Hepatocyte (in vitro differentiated cells): ENCODE measurements around the gene FGF23. TPM values are rescaled to one million over a fixed set of nuclear protein-coding genes. Genes with fewer than 3 reads are reported as not detected.

Source experiments
- DNase-seq: peaks from one replicate; pipeline ENCODE4 v3.0.0-alpha.2; 2016; ENCODE audit warnings: low spot score
- H2AFZ ChIP-seq: fragments of 200-600 bp; sonication (generic); 2 replicates; pipeline ENCODE4 v1.6.0; 2016; ENCODE audit warnings: antibody characterized with exemption, mild to moderate bottlenecking
- H3K27ac ChIP-seq: fragments of 200-600 bp; sonication (generic); 2 replicates; pipeline ENCODE4 v1.5.1; 2016; ENCODE audit warnings: mild to moderate bottlenecking
- H3K27me3 ChIP-seq: fragments of 200-600 bp; sonication (generic); 2 replicates; pipeline ENCODE4 v1.6.1; 2016
- H3K36me3 ChIP-seq: fragments of 200-600 bp; sonication (generic); replicated peaks from 2 replicates; pipeline ENCODE4 v1.5.1; 2016; ENCODE audit warnings: low read depth; ENCODE audit not compliant: insufficient read depth
- H3K4me1 ChIP-seq: fragments of 200-600 bp; sonication (generic); 2 replicates; pipeline ENCODE4 v1.5.1; 2016; ENCODE audit warnings: mild to moderate bottlenecking, moderate library complexity; ENCODE audit not compliant: insufficient read depth
- H3K4me2 ChIP-seq: fragments of 200-600 bp; sonication (generic); 2 replicates; pipeline ENCODE4 v1.6.0; 2016
- H3K4me3 ChIP-seq: fragments of 200-600 bp; sonication (generic); 2 replicates; pipeline ENCODE4 v1.5.1; 2016; ENCODE audit warnings: mild to moderate bottlenecking
- H3K79me2 ChIP-seq: fragments of 200-600 bp; sonication (generic); 2 replicates; pipeline ENCODE4 v1.6.0; 2017; ENCODE audit warnings: mild to moderate bottlenecking
- H3K9me2 ChIP-seq: fragments of 200-600 bp; sonication (generic); replicated peaks from 2 replicates; pipeline ENCODE4 v1.6.0; 2017; ENCODE audit warnings: mild to moderate bottlenecking; ENCODE audit not compliant: insufficient read depth
- H3K9me3 ChIP-seq: fragments of 200-600 bp; sonication (generic); 2 replicates; pipeline ENCODE4 v1.5.1; 2016; ENCODE audit warnings: low read depth, mild to moderate bottlenecking
- H4K20me1 ChIP-seq: fragments of 200-600 bp; sonication (generic); 2 replicates; pipeline ENCODE4 v1.6.0; 2016; ENCODE audit warnings: mild to moderate bottlenecking; ENCODE audit not compliant: insufficient read depth, poor library complexity, severe bottlenecking
- EZH2 ChIP-seq: fragments of 200-600 bp; sonication (generic); IDR thresholded peaks from 2 replicates; pipeline ENCODE4 v1.6.1; 2016; ENCODE audit warnings: antibody characterized with exemption, mild to moderate bottlenecking, borderline replicate concordance
- EZH2phosphoT487 ChIP-seq: fragments of 200-600 bp; sonication (generic); IDR thresholded peaks from one replicate; pipeline ENCODE4 v1.6.1; 2018; ENCODE audit warnings: antibody characterized with exemption, mild to moderate bottlenecking, low read depth, moderate library complexity; ENCODE audit not compliant: unreplicated experiment, severe bottlenecking
- WGBS: methylation state at CpG from one replicate; pipeline ENCODE4 v1.1.6; 2016; ENCODE audit warnings: low lambda C conversion rate; ENCODE audit errors: missing lambda C conversion rate; 5-methylcytosine and 5-hydroxymethylcytosine counted together
- polyA plus RNA-seq: library from polyadenylated mRNA; unstranded; fragments of >200 nt; fragmentation: Nextera tagmentation; extraction: Ambion mirVana; gene quantifications from 2 replicates; pipeline ENCODE4 v1.2.1, GENCODE V29; 2016
- total RNA-seq: library from RNA; depleted of rRNA; stranded (reverse); fragments of >200 nt; gene quantifications from 2 replicates; pipeline ENCODE4 v1.2.3, GENCODE V29; 2014
- TF ChIP-seq, protein P1 (sequence below): fragments of 200-600 bp; sonication (generic); IDR thresholded peaks from 2 replicates; pipeline ENCODE4 v1.5.1; 2016; ENCODE audit warnings: antibody characterized with exemption, mild to moderate bottlenecking; ENCODE audit not compliant: poor library complexity

The FGF23 gene
- total and polyA plus RNA-seq, 2 experiments from 2014 or later: 0.46 to 3.1 TPM

DNA sequence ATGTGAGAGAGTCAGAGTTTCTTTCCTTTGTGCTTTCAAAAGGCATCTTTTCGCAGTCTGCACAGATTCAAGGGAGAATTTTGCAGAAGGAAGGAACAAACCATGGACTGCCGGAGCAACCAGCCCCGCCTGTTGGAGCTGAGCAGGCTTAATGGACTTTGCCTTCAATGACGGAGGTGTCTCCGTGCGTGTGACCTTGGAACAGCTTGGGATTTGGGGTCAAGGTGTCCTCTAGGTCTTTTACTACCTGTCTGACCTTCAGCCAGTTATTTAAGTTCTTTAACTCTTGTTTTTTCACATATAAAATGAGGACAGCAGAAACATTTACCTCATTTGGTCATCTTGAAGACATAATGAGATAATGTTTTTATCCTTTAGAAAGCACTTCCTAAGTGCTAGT lies 4.1 kb downstream of the FGF23 start:
- no peak overlapping the region for H3K27ac ChIP-seq
- no peak overlapping the region for H3K4me2 ChIP-seq
- H2AFZ ChIP-seq: no peak overlapping the region
- H3K36me3 ChIP-seq: no peaks in the 10 kb centered on the region
- no peaks in the 10 kb centered on the region for H4K20me1 ChIP-seq
- DNase-seq: no peak
- WGBS: 71% methylated on average over 6 of the region's 6 CpGs
- H3K27me3 ChIP-seq: no peaks in the 10 kb centered on the region
- H3K9me2 ChIP-seq: no peaks in the 10 kb centered on the region
- H3K4me1 ChIP-seq: no peaks in the 10 kb centered on the region
- H3K79me2 ChIP-seq: no peaks in the 10 kb centered on the region
- no peaks in the 10 kb centered on the region for H3K9me3 ChIP-seq
- TF ChIP-seq EZH2phosphoT487: no peak
- TF ChIP-seq, protein P1, sequence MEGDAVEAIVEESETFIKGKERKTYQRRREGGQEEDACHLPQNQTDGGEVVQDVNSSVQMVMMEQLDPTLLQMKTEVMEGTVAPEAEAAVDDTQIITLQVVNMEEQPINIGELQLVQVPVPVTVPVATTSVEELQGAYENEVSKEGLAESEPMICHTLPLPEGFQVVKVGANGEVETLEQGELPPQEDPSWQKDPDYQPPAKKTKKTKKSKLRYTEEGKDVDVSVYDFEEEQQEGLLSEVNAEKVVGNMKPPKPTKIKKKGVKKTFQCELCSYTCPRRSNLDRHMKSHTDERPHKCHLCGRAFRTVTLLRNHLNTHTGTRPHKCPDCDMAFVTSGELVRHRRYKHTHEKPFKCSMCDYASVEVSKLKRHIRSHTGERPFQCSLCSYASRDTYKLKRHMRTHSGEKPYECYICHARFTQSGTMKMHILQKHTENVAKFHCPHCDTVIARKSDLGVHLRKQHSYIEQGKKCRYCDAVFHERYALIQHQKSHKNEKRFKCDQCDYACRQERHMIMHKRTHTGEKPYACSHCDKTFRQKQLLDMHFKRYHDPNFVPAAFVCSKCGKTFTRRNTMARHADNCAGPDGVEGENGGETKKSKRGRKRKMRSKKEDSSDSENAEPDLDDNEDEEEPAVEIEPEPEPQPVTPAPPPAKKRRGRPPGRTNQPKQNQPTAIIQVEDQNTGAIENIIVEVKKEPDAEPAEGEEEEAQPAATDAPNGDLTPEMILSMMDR: no peak
- no peak for TF ChIP-seq EZH2
- H3K4me3 ChIP-seq: no peak overlapping the region

DNA sequence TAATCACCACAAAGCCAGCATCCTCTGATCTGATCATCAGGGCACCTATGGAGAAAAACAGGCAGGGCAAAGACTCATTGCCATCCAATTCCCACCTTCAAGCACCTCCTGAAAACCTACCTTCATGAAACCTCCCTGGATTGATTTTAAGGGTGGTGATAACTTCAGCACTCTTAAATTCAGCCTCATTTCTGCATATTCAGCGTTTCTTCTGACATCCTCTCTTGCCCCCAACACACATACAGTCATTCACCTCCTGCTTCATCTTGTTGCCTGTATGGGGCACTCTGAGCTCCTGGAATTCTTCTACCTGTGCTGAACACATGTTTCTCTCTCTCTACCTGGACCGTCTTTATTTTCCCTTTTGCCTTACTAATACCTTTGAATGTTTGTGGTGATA lies 6.9 kb downstream of the FGF23 start:
- DNase-seq: no peak
- Histone ChIP-seq H3K9me3 (no peaks in the 10 kb centered on the region), H3K4me3 (no peak overlapping the region), H3K27me3 (no peaks in the 10 kb centered on the region), H4K20me1 (no peaks in the 10 kb centered on the region), H2AFZ (no peak overlapping the region), H3K9me2 (no peaks in the 10 kb centered on the region), H3K79me2 (no peaks in the 10 kb centered on the region), H3K4me2 (no peak overlapping the region), H3K36me3 (no peaks in the 10 kb centered on the region), H3K27ac (no peak overlapping the region), H3K4me1 (no peaks in the 10 kb centered on the region)
- WGBS: 94% methylated on average over 2 of the region's 2 CpGs
- TF ChIP-seq EZH2phosphoT487: no peak
- TF ChIP-seq, protein P1: no peak
- no peak for TF ChIP-seq EZH2

DNA sequence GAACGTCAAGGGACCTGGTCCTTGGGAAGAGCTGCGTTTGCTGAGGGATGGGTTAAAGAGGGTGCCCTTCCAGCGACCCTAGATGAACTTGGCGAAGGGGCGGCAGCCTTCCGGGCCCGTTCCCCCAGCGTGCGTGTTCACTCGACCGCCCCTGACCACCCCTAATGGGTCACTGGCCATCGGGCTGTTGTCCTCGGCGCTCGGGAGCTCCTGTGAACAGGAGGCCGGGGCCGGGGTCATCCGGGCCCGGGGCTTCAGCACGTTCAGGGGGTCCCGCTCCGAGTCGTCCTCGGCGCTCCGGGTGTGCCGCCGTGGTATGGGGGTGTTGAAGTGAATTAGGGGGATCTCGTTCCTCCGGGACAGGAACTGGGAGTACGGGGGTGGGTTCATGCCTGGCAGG lies 9.2 kb downstream of the FGF23 start:
- no peaks in the 10 kb centered on the region for H3K4me1 ChIP-seq
- H3K9me2 ChIP-seq: no peaks in the 10 kb centered on the region
- 98% methylated on average over 25 of the region's 31 CpGs for WGBS
- DNase-seq: no peak
- no peaks in the 10 kb centered on the region for H3K36me3 ChIP-seq
- H3K79me2 ChIP-seq: no peaks in the 10 kb centered on the region
- no peak for TF ChIP-seq EZH2phosphoT487
- TF ChIP-seq, protein P1: no peak
- no peak for TF ChIP-seq EZH2
- H3K4me2 ChIP-seq: no peak overlapping the region
- H3K9me3 ChIP-seq: no peaks in the 10 kb centered on the region
- H3K4me3 ChIP-seq: no peak overlapping the region
- H2AFZ ChIP-seq: no peak overlapping the region
- no peak overlapping the region for H3K27ac ChIP-seq
- H4K20me1 ChIP-seq: no peaks in the 10 kb centered on the region
- H3K27me3 ChIP-seq: peaks cover 5% of the 10 kb centered on the region

DNA sequence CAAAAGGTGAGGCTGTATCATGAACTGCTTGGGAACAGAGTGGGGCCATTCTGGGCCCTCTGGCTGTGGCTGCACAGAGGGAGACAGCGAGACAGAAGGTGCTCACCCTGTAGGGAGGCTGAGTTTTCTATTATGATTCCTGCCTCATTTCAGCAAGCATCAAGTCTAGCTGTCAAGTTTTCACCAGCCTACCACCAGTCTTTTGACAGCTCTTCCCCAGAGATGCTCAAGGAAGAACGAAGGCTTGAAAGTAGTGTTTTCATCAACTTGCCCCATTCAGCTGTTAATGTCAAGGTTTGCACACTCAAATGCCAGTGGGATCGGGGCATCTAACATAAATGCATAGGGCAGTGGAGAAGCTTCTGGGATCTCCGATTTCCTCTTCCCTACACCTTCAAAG lies 10.0 kb downstream of the FGF23 start:
- Histone ChIP-seq H3K27ac (no peak overlapping the region), H3K9me3 (no peaks in the 10 kb centered on the region), H3K9me2 (no peaks in the 10 kb centered on the region), H2AFZ (no peak overlapping the region), H3K4me2 (no peak overlapping the region), H3K4me1 (no peaks in the 10 kb centered on the region), H4K20me1 (no peaks in the 10 kb centered on the region), H3K4me3 (no peak overlapping the region), H3K36me3 (no peaks in the 10 kb centered on the region), H3K79me2 (no peaks in the 10 kb centered on the region), H3K27me3 (peaks cover 5% of the 10 kb centered on the region)
- TF ChIP-seq, protein P1: no peak
- no peak for TF ChIP-seq EZH2
- TF ChIP-seq EZH2phosphoT487: no peak
- DNase-seq: no peak
- WGBS: 92% methylated on average over 4 of the region's 4 CpGs
